GM21526 (cell line): ENCODE results near the gene TM9SF1.
"Not testable (repeated sequence)": the region's sequence is repeated elsewhere in the genome, so short reads cannot be mapped to it uniquely, and the experiment has no call there.

ENCODE experiments used
- ATAC-seq: cut with Tn5 transposase; IDR thresholded peaks from one replicate; pipeline ENCODE4 v1.9.1; 2021; ENCODE audit warnings: moderate library complexity; ENCODE audit not compliant: unreplicated experiment, low FRiP score

Gene TM9SF1

DNA sequence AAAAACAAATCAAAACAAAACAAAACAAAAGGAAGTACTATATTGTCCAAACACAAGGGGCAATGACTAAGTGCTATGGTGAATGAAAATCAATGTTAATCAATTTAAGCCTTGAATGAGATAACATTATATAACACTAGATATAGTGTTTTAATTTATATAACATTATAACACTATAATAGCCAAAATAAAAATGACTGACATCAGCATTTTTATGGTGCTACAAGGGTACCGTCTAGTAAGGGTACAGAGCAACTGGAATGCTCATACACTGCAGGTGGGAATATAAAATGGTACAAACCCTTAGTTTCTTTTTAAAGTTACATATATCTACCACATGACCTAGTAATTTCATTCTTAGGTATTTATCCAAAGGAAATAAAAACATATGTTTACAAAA is 31.2 kb upstream of the TM9SF1 start:
- no peak for ATAC-seq

DNA sequence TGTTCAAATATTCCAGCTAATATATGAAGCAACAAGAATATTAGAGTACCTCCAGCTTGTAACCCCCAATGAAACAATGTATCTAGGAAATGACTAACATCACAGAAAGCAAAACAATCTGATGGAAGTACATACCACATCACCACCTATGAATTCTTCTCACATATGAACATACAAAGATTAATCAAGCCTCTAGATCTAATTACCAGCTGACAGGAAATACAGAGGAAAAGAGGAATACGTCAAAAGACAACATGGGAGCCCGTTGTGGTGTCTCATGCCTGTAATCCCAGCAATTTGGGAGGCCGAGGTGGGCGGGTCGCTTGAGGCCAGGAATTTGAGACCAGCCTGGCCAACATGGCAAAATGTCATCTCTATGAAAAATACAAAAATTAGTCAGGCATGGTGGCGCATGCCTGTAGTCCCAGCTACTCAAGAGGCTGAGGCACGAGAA is 29.4 kb upstream of the TM9SF1 start:
- ATAC-seq, result no peak

DNA sequence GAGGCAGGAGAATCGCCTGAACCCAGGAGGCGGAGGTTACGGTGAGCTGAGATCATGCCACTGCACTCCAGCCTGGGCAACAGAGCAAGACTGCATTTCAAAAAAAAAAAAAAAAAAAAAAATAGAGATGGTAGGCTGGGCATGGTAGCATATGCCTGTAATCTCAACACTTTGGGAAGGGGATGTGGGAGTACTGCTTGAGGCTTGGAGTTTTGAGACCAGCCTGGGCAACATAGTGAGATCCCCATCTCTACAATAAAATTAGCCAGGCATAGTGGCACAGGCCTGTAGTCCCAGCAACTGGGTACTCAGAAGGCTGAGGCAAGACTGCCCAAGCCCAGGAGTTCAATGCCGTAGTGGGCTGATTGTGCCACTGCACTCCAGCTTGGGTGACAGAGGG is 27.7 kb upstream of the TM9SF1 start:
- not testable (repeated sequence) for ATAC-seq

DNA sequence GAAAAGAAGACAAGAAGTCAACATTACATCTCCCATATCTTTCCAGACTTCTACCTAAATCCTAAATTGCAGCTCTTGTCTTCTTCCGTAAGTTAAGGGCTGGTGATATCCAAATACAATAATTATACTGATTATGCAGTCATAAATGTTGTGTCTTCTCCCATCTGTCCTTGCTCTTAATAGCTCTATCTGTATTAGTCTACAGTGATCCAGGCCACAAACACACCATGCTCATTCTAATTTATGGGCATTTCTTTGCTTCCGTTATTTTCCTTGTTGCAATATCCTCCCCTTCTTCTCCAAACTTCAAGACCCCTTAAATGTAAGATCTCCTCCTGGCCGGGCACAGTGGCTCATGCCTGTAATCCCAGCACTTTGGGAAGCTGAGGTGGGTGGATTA is 24.3 kb upstream of the TM9SF1 start:
- ATAC-seq, result no peak

DNA sequence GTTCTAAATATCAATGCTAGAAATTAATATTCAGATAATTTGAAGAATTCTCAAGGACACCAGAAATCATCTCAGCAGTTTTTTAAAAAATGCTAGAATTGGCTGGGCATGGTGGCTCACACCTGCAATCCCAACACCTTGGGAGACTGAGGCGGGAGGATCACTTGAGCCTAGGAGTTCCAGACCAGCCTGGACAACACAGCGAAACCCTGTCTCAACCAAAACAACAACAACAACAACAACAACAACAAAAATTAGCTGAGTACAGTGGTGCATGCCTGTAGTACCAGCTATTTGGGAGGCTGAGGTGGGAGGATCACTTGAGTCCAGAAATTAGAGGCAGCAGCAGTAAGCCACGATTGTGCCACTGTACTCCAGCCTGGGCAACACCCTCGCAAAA is 23.8 kb upstream of the TM9SF1 start:
- no peak for ATAC-seq

DNA sequence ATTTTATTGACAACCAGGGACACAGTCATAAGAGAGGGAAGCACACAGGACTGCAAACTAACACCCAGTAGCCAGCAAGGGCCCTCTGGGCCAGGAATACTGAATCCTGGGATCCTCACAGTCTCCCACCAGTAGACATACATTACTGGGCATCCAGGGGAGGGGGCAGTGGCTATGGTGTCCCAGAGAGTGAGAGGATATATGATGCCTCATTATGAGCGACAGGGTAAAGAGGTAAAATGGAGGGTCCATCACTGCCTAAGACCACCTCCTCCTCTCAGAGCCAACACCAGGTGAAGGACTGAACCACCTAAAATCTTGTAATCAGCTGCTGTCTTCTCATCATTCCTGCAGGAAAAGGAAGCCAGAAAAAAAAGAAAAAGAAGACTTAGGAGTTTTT is 21.6 kb upstream of the TM9SF1 start:
- not testable (repeated sequence) for ATAC-seq

DNA sequence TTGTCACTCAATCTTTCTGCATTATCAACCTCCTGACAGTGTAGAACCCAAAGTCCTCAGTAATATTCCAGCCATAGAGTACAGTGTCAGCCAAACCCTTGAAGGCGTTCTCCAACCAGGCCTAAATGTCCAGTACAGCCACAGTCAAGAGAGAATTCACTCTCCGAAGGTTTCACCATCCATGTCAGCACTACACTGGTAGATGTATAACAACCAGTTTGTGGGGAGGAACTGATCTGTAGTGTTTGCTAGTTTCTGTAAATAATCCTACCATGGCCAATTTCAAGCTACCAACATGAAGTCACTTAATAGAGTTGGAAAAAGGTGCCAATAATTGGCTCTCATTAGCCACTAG is 21.1 kb upstream of the TM9SF1 start:
- no peak for ATAC-seq

DNA sequence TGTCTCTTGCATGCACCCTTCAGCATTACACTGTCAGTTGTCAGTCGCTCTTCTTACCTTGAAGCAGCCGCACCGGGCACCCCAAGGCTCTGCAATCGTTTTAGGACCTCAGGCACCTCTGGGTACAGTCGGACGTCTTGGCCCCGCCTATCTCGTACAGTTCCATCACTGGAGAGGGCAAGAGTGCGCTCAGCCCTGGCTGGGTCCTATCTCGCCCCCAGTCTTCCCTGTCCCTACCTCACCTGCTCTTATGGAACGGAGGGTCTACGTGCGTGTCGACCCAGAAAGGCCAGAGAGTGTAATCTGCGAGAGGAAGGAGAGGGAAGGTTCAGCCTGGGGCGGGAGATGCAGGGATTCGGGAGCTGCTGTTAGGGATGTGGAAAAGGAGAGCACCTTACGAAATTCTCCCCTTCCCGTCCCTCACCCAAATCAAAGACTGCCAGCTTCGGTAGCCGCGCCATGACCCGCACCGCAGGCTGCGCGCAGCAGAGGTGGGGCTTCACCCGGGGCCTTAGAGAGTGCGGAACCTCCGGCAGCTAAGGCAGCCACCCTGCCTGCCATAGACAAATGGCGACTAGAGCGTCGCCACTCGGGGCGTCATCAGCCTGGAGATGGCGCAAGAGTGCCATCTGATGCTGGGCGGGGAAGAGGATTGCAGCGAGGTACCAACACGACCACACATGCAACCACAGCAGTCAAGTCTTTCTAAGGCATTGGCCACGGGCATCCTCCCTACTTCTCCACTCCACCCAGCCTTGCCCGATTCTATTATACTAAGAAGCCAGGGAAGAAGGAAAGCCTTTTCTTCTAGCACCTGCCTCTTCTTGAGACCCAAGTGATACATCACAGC is 20.5 kb upstream of the TM9SF1 start, which contains the start of gene MDP1:
TSS of gene MDP1 (minus strand) at position 572 of the 850 bp plus-strand sequence. CDS start at position 461, 111 bp downstream.
- peak; percentile 61 for ATAC-seq

DNA sequence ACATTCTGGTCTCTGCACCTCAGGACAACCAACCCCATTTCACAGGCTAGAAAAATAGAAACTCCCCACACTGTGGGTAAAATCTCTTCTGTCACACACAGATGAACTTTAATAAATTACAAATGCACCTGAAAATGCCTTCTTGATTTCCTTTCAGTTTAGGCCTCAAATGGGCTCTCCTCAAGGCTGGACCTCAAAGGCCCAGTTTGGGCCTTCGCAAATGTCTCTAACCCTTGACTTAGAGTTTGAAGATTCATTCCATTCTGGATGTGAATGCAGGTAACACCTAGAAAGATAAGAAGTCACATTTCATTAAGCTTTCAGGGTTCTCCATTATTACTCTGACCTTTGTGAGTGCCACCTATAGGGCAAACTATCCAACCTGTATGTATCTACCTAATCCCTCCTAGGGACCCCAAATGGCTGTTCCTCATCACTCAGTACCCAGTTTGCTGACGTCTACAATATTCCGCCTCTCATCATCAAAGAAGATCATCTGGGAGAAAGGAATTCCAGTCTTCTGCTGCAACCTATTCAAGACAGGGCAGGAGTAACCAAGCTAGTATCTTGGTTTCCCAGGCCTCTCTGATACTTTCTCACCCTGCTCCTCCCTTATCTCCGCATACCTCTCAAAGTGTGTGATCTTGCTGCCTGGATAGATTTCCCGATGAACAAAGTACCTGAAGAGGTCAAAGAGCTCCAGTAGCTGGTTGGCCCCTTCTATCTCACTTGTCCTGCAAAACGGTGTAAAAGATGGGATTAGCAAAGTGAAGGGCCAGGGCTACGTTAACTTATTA is 18.8 kb upstream of the TM9SF1 start:
- ATAC-seq, result no peak

DNA sequence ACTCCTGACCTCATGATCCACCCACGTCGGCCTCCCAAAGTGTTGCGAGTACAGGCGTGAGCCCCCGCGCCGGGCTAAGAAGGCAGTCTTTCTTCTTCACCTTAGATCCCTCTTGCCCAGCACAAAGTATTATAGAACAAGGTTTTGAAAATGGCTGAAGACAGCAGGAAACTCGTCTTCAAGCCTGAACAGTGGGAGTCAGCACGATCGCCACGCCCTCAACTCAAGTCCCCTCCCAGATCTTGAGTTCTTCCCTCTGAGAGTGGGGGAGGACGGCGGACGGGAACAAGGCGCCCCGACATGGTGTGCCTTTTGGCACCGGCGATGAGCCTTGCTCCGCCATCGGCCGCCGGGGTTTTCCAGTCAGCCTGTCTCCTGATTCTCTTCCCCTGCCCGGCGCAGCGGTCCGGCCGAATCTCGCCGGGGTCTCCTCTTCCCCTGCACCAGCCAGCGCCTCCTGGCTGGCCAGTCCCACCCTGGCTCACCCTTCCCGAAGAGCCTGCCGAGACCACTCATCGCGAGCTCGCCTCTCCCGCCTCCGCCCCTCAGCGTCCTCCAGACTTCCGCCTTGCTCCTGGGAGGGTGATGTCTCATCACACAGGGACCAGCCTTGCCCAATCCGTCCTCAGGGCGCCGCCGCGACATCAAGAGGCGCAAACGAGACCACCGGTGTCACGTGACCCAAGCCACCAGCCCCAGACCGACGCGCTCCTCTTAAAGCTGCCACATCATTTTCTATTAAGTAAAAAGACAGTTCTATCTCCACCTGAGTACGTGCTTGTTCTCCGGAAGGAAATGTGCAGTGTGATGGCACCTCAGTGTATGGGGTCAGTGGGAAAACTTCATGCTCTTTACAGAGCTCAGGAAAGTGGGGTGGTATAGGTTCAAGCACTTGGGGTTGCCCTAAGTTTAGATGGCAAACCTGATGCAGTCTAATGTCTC is 18.0 kb upstream of the TM9SF1 start, which contains the start of gene CHMP4A:
TSS of gene CHMP4A (minus strand) at position 565 of the 942 bp plus-strand sequence. CDS start at position 516, 49 bp downstream.
- ATAC-seq, result peak; percentile 77

DNA sequence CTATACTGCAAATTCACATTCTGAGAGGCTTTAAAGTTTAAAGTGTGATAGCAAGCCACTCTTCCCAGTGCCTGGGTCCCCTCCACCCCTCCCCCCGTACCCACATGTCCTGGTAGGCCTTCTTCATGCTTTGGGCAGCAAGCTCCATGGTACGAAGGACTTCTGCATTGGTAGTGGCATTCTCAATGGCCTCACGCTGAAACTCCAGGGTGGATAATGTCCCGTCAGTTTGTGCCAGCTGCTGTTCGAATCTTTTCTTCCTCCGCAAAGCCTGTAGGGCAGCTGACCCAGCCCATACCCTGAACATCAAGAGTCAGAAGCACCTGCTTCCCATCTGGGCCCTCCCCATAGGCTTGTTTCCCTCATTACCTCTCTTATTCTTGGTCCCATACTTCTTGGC is 16.1 kb upstream of the TM9SF1 start:
- no peak for ATAC-seq

DNA sequence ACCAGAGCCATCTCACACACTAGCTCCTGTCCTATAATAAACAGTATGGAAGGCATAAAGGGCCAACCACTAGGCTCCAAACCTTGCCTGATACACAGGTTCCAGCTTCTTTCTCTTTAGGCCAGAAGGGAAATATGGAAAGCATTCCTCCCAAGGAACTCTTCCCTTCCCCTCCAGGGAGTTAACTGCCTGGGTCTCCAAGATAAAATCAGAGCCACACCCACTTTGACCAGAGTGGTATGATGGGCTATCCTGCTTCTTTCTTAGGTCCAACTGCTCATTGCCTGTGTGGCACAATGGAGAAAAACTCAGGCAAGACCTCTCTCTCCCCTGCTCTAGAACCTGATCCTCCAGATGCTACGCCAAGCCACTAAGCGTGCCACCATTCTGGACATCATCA is 12.4 kb upstream of the TM9SF1 start:
- no peak for ATAC-seq

DNA sequence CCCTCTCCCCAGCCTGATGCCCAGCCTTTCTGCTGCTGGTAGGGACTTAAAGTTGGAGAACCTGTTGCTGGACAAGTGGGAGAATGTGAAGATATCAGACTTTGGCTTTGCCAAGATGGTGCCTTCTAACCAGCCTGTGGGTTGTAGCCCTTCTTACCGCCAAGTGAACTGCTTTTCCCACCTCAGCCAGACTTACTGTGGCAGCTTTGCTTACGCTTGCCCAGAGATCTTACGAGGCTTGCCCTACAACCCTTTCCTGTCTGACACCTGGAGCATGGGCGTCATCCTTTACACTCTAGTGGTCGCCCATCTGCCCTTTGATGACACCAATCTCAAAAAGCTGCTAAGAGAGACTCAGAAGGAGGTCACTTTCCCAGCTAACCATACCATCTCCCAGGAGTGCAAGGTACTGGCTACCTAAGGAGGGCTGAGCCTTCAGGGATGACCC is 11.9 kb upstream of the TM9SF1 start:
- ATAC-seq, result no peak

DNA sequence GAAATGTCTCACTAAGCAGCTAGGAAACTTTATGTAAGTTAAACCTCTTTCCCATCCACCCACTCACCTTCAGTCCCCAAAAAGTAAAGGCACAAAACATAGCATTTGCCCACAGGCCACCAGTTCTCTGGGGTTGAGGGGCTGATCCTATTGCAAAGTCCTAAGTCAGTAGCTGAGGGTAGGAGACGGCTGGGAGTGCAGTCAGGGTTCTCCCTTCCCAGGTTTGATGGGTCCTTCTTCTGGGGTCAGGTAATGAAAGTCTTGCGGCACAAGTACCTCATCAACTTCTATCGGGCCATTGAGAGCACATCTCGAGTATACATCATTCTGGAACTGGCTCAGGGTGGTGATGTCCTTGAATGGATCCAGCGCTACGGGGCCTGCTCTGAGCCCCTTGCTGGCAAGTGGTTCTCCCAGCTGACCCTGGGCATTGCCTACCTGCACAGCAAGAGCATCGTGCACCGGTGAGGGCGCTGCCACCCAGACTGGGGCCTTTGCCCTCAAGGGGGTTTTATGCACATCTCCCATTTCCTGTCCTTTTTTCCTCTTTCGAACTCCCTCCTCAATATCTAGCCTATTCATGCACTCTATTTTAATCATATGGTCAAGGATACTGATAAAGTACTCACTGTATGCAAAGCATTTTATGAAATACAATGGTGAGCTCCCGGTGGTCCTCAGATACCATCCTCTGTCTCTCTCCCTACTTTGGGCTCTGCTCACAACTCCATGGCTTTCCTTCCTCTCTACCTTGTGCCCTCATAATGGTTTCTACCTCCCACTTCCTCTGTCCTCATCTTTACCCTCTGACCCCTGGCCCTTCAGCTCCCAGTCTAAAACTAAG is 11.2 kb upstream of the TM9SF1 start:
- ATAC-seq, result no peak

DNA sequence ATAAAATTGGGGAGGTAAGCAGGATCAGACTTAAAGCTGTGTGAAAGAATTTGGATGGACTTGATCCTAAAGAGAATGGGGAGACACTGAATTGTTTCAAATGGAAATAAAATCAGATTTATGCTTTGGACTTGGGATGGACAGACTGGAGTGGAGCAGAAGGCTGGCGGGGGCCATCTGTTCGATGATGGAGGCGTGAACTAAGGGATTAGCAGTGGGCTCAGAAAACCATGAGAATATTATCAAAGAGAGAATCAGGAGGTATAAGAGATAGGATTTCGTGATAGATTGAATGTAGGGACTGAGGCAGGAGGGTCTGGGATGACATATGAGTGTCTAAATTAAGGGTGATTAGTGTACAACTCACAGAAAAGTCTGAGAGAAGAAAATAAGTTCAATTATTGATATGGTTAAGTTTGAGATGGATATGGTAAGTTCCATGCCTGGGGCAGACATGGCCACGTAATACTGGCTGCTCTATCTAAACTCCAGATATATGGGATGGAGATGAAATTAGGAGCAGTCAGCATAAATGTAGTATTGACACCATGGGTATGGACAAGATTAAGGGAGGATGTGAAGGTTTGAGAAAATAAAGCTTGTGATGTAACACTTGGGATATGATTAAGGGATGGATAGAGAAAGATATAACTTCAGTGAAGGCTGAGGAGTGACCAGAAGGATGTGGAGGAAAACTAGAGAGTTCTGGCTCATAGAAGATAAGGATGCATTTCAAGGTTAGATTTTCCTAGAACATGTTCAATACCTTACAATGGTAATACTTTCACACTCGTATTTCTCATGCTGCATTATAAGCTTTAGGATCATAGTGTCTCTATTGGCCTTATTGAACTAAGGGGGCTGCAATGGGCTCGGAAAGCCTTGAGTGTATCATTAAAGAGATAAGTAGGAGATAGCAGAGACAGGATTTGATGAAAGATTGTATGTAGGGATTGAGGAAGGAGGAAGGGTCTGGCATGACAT is 9.2 kb upstream of the TM9SF1 start:
- no peak for ATAC-seq

DNA sequence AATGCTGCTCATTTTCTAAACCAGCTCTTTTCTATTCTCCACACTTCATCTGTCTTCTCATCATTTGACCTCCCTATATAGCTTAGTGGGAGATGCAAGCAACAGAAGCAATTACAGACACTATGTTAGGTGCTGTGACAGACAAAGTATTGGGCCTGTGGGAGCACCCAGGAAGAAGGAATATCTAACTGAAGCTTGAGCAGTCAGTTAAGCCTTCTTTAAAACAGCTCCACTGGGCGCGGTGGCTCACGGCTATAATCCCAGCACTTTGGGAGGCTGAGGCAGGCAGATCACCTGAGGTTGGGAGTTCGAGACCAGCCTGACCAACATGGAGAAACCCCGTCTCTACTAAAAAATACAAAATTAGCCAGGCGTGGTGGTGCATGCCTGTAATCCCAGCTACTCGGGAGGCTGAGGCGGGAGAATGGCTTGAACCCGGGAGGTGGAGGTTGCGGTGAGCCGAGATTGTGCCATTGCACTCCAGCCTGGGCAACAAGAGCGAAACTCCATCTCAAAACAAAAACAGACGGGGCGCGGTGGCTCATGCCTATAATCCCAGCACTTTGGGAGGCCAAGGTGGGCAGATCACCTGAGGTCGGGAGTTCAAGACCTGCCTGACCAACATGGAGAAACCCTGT is 8.1 kb upstream of the TM9SF1 start:
- ATAC-seq, result not testable (repeated sequence)

DNA sequence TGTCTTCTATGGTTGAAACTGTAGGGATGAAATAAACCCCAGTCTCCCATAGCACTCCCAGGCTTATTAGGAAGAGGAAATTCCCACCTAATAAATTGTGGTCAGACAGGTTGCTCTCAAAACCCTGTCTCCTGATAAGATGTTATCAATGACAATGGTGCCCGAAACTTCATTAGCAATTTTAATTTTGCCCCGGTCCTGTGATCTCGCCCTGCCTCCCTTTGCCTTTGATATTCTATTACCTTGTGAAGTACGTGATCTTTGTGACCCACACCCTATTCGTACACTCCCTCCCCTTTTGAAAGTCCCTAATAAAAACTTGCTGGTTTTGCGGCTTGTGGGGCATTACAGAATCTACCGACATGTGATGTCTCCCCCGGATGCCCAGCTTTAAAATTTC is 7.3 kb upstream of the TM9SF1 start:
- not testable (repeated sequence) for ATAC-seq
